H1 (cell line): ENCODE data around the gene OR11H12. TPM values are rescaled to one million over a fixed set of nuclear protein-coding genes. Genes with fewer than 3 reads are reported as not detected.

Experiments used
- polyA plus RNA-seq, 7 experiments: library from polyadenylated mRNA; depleted of rRNA in 3 of 7; stranded (reverse) in 5 of 7; unstranded in 2 of 7; fragments of >200 nt in 5 of 7; fragments of 200-250 nt in 2 of 7; gene quantifications; 1 replicate in 5 of 7; 2 replicates in 1 of 7; 4 replicates in 1 of 7; pipeline versions ENCODE4 v1.2.1 to v1.2.3, GENCODE V29; 2011 to 2013; ENCODE audit warnings: missing spikeins in 2 of 7, mixed read lengths in 2 of 7
- small RNA-seq: library from polyadenylated mRNA; stranded (forward); fragments of <200 nt; extraction: miRNeasy Mini kit (QIAGEN cat#:217004); gene quantifications from one replicate; pipeline ENCODE3, GENCODE V24; 2013; ENCODE audit not compliant: insufficient read depth
- total RNA-seq: library from RNA; stranded (reverse); fragmentation: NEBNext Ultra II Directional; extraction: Animal tissue kit (Norgen Biotek cat#: 25700); gene quantifications from 2 replicates; pipeline ENCODE4 v1.2.1, GENCODE V29; 2021

The OR11H12 gene
- total and polyA plus RNA-seq, 2 of the 8 experiments (the other 6 are each of a cell fraction or from before 2014, with no cell fraction given), result not detected

Small RNA genes within 50 kb of the gene (small RNA-seq; reads per million reads assigned to genes)
- gene CR383656.6 (not detected), gene CR383656.7 (not detected), gene CR383656.9 (not detected)
